IMR-90 (cell line): ENCODE results near the gene DUS2. TPM values are rescaled to one million over a fixed set of nuclear protein-coding genes. Genes with fewer than 3 reads are reported as not detected.

Experiments used
- ATAC-seq: fragments of 200-7000 bp; cut with Tn5 transposase; 2 replicates; pipeline ENCODE4 v1.9.1; 2020; ENCODE audit warnings: low read depth, mild to moderate bottlenecking, moderate library complexity
- BruUV-seq: library from RNA; stranded (reverse); fragments of 400-500 nt; replicated peaks from 2 replicates; lab custom pipeline; 2021; lab: Mats Ljungman, UMichigan
- CTCF ChIA-PET: fragments of 300-600 bp; formaldehyde crosslinking; extraction: SDS; loops from one replicate; lab custom pipeline; 2021; ENCODE audit warnings: antibody characterized with exemption; lab: Yijun Ruan, JAX
- POLR2A ChIA-PET: fragments of 300-600 bp; sonication (Branson Sonifier 250); formaldehyde crosslinking; loops from one replicate; lab custom pipeline; 2022; ENCODE audit warnings: antibody characterized with exemption; ENCODE audit not compliant: unreplicated experiment; lab: Charles Lee
- DNase-seq: peaks from one replicate; pipeline ENCODE4 v3.0.0; 2013
- H2AFZ ChIP-seq: replicated peaks from 2 replicates; pipeline ENCODE3; 2013; ENCODE audit warnings: low read length, mild to moderate bottlenecking; ENCODE audit not compliant: poor library complexity
- H2AK5ac ChIP-seq: 2 replicates; pipeline ENCODE4 v1.6.1; 2013; ENCODE audit warnings: low read depth, low read length, inconsistent platforms
- H2AK9ac ChIP-seq: replicated peaks from 2 replicates; pipeline ENCODE3; 2013; ENCODE audit warnings: mild to moderate bottlenecking, low read depth, low read length, moderate library complexity; ENCODE audit not compliant: poor library complexity
- H2BK120ac ChIP-seq: 2 replicates; pipeline ENCODE4 v1.6.1; 2013; ENCODE audit warnings: low read depth, low read length, inconsistent platforms
- H2BK15ac ChIP-seq: 3 replicates; pipeline ENCODE4 v1.6.1; 2013; ENCODE audit warnings: low read depth, low read length, inconsistent platforms
- H2BK20ac ChIP-seq: 2 replicates; pipeline ENCODE4 v1.6.1; 2013; ENCODE audit warnings: low read depth, mild to moderate bottlenecking, inconsistent platforms, low read length, moderate library complexity
- H2BK5ac ChIP-seq: 2 replicates; pipeline ENCODE4 v1.6.1; 2013; ENCODE audit warnings: mild to moderate bottlenecking, low read depth, low read length, inconsistent platforms; ENCODE audit not compliant: poor library complexity, severe bottlenecking
- H3K14ac ChIP-seq: replicated peaks from 2 replicates; pipeline ENCODE4 v1.6.1; 2013; ENCODE audit warnings: low read depth, low read length, inconsistent platforms
- H3K18ac ChIP-seq: 2 replicates; pipeline ENCODE4 v1.6.1; 2013; ENCODE audit warnings: low read depth, low read length, control low read depth
- H3K23ac ChIP-seq: 2 replicates; pipeline ENCODE4 v1.6.1; 2013; ENCODE audit warnings: low read depth, low read length, inconsistent platforms
- H3K27ac ChIP-seq: 2 replicates; pipeline ENCODE4 v1.5.1; 2013; ENCODE audit warnings: mild to moderate bottlenecking, control low read depth, low read length; ENCODE audit not compliant: insufficient read depth
- H3K27me3 ChIP-seq: 2 replicates; pipeline ENCODE4 v1.6.1; 2013; ENCODE audit warnings: low read length; ENCODE audit not compliant: control insufficient read depth, insufficient read depth
- H3K36me3 ChIP-seq: 2 replicates; pipeline ENCODE4 v1.6.1; 2013; ENCODE audit warnings: low read length, mixed read lengths; ENCODE audit not compliant: control insufficient read depth, insufficient read depth
- H3K4ac ChIP-seq: 2 replicates; pipeline ENCODE4 v1.6.1; 2013; ENCODE audit warnings: low read depth, low read length, inconsistent platforms
- H3K4me1 ChIP-seq: 2 replicates; pipeline ENCODE4 v1.6.1; 2013; ENCODE audit warnings: low read length, mixed read lengths; ENCODE audit not compliant: control insufficient read depth, insufficient read depth
- H3K4me2 ChIP-seq: 2 replicates; pipeline ENCODE4 v1.6.1; 2013; ENCODE audit warnings: low read depth, mild to moderate bottlenecking, control low read depth, low read length, moderate library complexity
- H3K4me3 ChIP-seq: 2 replicates; pipeline ENCODE4 v1.5.1; 2013; ENCODE audit warnings: low read depth, mild to moderate bottlenecking, control low read depth, low read length, moderate library complexity; ENCODE audit not compliant: insufficient read depth
- H3K56ac ChIP-seq: 2 replicates; pipeline ENCODE4 v1.6.1; 2013; ENCODE audit warnings: low read length, inconsistent platforms; ENCODE audit not compliant: insufficient read depth; ENCODE audit errors: extremely low read depth
- H3K79me1 ChIP-seq, 2 experiments: 2 replicates each; pipeline ENCODE4 v1.6.1; 2013; ENCODE audit warnings: low read length in 2 of 2, inconsistent platforms in 1 of 2, low read depth in 1 of 2
- H3K9ac ChIP-seq: 2 replicates; pipeline ENCODE4 v1.6.1; 2013; ENCODE audit warnings: low read depth, low read length, control low read depth
- H3K9me1 ChIP-seq: 2 replicates; pipeline ENCODE4 v1.6.1; 2013; ENCODE audit warnings: low read length, inconsistent platforms; ENCODE audit not compliant: insufficient read depth
- H3K9me3 ChIP-seq: 2 replicates; pipeline ENCODE4 v1.6.1; 2013; ENCODE audit warnings: low read length; ENCODE audit not compliant: control insufficient read depth, insufficient read depth
- H4K20me1 ChIP-seq: 2 replicates; pipeline ENCODE4 v1.6.1; 2013; ENCODE audit warnings: low read length, inconsistent platforms; ENCODE audit not compliant: insufficient read depth
- H4K5ac ChIP-seq: 2 replicates; pipeline ENCODE4 v1.6.1; 2013; ENCODE audit warnings: mild to moderate bottlenecking, low read depth, low read length, control low read depth
- H4K8ac ChIP-seq, 2 experiments: 2 replicates each; pipeline ENCODE4 v1.6.1; 2013; ENCODE audit warnings: low read depth in 2 of 2, low read length in 2 of 2, control low read depth in 1 of 2, inconsistent platforms in 1 of 2
- H4K91ac ChIP-seq: 2 replicates; pipeline ENCODE4 v1.6.1; 2013; ENCODE audit warnings: low read depth, low read length, inconsistent platforms; ENCODE audit not compliant: insufficient read depth
- BHLHE40 ChIP-seq: fragments of 150-350 bp; IDR thresholded peaks from 2 replicates; pipeline ENCODE4 v1.6.1; 2016; ENCODE audit warnings: mild to moderate bottlenecking, low read depth, low read length
- CEBPB ChIP-seq: IDR thresholded peaks from 2 replicates; pipeline ENCODE4 v1.6.1; 2012; ENCODE audit warnings: low read depth, low read length, improper control_type of control experiment
- CTCF ChIP-seq: conservative IDR thresholded peaks from 2 replicates; pipeline ENCODE4 v1.5.1; 2012; ENCODE audit warnings: mild to moderate bottlenecking, low read depth, low read length, improper control_type of control experiment
- FOS ChIP-seq: fragments of 150-350 bp; IDR thresholded peaks from 2 replicates; pipeline ENCODE4 v1.6.1; 2016; ENCODE audit warnings: low read depth, low read length
- MAFK ChIP-seq: IDR thresholded peaks from 2 replicates; pipeline ENCODE4 v1.6.1; 2012; ENCODE audit warnings: low read depth, low read length, improper control_type of control experiment
- MAZ ChIP-seq: IDR thresholded peaks from 2 replicates; pipeline ENCODE4 v1.6.1; 2012; ENCODE audit warnings: low read depth, mild to moderate bottlenecking, low read length, improper control_type of control experiment, moderate library complexity, borderline replicate concordance
- POLR2A ChIP-seq: IDR thresholded peaks from 2 replicates; pipeline ENCODE4 v1.6.1; 2012; ENCODE audit warnings: mild to moderate bottlenecking, low read depth, low read length
- RAD21 ChIP-seq: IDR thresholded peaks from 2 replicates; pipeline ENCODE4 v1.6.1; 2012; ENCODE audit warnings: low read length, improper control_type of control experiment
- RCOR1 ChIP-seq: IDR thresholded peaks from 2 replicates; pipeline ENCODE4 v1.6.1; 2012; ENCODE audit warnings: mild to moderate bottlenecking, low read length, improper control_type of control experiment; ENCODE audit not compliant: insufficient replicate concordance
- SMC3 ChIP-seq: fragments of 150-350 bp; IDR thresholded peaks from 2 replicates; pipeline ENCODE4 v1.6.1; 2016; ENCODE audit warnings: low read depth, mild to moderate bottlenecking, antibody characterized with exemption, low read length, moderate library complexity
- WGBS, 2 experiments: methylation state at CpG; one replicate each; pipeline versions ENCODE4 v1.1.5 to v1.1.7; 2013; ENCODE audit warnings: missing lambda C conversion rate in 2 of 2; ENCODE audit not compliant: insufficient read length in 1 of 2; ENCODE audit errors: extremely low coverage in 2 of 2; 5-methylcytosine and 5-hydroxymethylcytosine counted together
- dilution Hi-C: fragments of 300-500 bp; cut with HindIII; formaldehyde crosslinking; loops from one replicate; pipeline ENCODE4 v1.14.3; 2018; ENCODE audit warnings: low sequenced_read_pairs; ENCODE audit not compliant: unreplicated experiment
- in situ Hi-C: fragments of 300-500 bp; cut with MboI; formaldehyde crosslinking; loops from 3 replicates; pipeline ENCODE4 v1.14.3; 2019; ENCODE audit warnings: low sequenced_read_pairs, inconsistent platforms, mixed read lengths
- intact Hi-C: fragments of 100-400 bp; cut with micrococcal nuclease; formaldehyde crosslinking; loops from 2 replicates; pipeline ENCODE4 v1.10.0; 2022
- polyA plus RNA-seq, 3 experiments: library from polyadenylated mRNA; depleted of rRNA; stranded (reverse); fragments of >200 nt; gene quantifications; 2 replicates each; pipeline ENCODE4 v1.2.3, GENCODE V29; 2012; ENCODE audit warnings: low replicate concordance in 1 of 3
- total RNA-seq: library from RNA; depleted of rRNA; stranded (reverse); fragments of >200 nt; gene quantifications from 2 replicates; pipeline ENCODE4 v1.2.3, GENCODE V29; 2012
- TF ChIP-seq, protein P1 (sequence below): fragments of 150-350 bp; IDR thresholded peaks from 2 replicates; pipeline ENCODE4 v1.6.1; 2016; ENCODE audit warnings: low read depth, mild to moderate bottlenecking, low read length, moderate library complexity, borderline replicate concordance
- TF ChIP-seq, protein P2 (sequence below): fragments of 150-350 bp; IDR thresholded peaks from 2 replicates; pipeline ENCODE4 v1.6.1; 2017; ENCODE audit warnings: mild to moderate bottlenecking, antibody characterized with exemption, low read length, low read depth

DUS2 gene
- total and polyA plus RNA-seq, 2 of the 4 experiments (the other 2 are of a cell fraction): 15.8 to 30.5 TPM

GRCh38 chr16:68085259-68086071, 62.4 kb downstream of the DUS2 start, which contains the start of gene NFATC3:
Gene NFATC3 (plus strand): TSS chr16:68085370. CDS start chr16:68085682, 312 bp downstream.
- Histone ChIP-seq H3K9ac (peak within 1 kb of the TSS; percentile 94), H3K23ac (peak within 1 kb of the TSS; percentile 98), H3K4me3 (peak within 1 kb of the TSS; percentile 99), H3K79me1 (peaks cover 6 to 39% of the 10 kb centered on the region in 2 experiments; a peak in 2 of 4 replicates), H4K8ac (peak within 1 kb of the TSS; percentile 99 to 100), H2BK15ac (peak within 1 kb of the TSS; percentile 92; the same call in 2 of the 3 replicates), H3K4ac (peak within 1 kb of the TSS; percentile 100), H3K14ac (peak within 1 kb of the TSS; percentile 99), H3K27ac (peak within 1 kb of the TSS; percentile 95), H3K18ac (peak within 1 kb of the TSS; percentile 96), H2BK20ac (peak within 1 kb of the TSS; percentile 57; the same call in 1 of the 2 replicates), H3K4me1 (peaks cover 12% of the 10 kb centered on the region), H3K9me3 (no peaks in the 10 kb centered on the region), H2AK9ac (peak within 1 kb of the TSS; percentile 95), H3K27me3 (no peaks in the 10 kb centered on the region), H2AK5ac (peak within 1 kb of the TSS; percentile 68), H3K9me1 (peaks cover 13% of the 10 kb centered on the region; the same call in 1 of the 2 replicates), H2AFZ (peak within 1 kb of the TSS; percentile 94), H3K36me3 (no peaks in the 10 kb centered on the region), H4K5ac (peak within 1 kb of the TSS; percentile 100), H3K56ac (peak within 1 kb of the TSS; percentile 83), H2BK5ac (peak within 1 kb of the TSS; percentile 94), H4K20me1 (peaks cover 8% of the 10 kb centered on the region; the same call in 1 of the 2 replicates), H3K4me2 (peak within 1 kb of the TSS; percentile 99), H4K91ac (peak within 1 kb of the TSS; percentile 97), H2BK120ac (peak within 1 kb of the TSS; percentile 91)
- in situ Hi-C loops: no loop called here
- no TSS peak for BruUV-seq
- ChIA-PET POLR2A (interaction anchor here (0.6 to 0.7 kb wide), 3 partner anchors 36 to 488 kb away, joined by 3 to 5 read pairs (median 3); no protein-coding TSS in a partner anchor), CTCF (interaction anchor here (1.1 to 2.6 kb wide), 2 partner anchors 10 to 20 kb away, joined by 3 to 10 read pairs; no protein-coding TSS in a partner anchor)
- no peak for TF ChIP-seq SMC3
- TF ChIP-seq MAZ: peak; percentile 48; the same call in 1 of the 2 replicates
- 0 out of 2 replicates have a peak, but pooled peaks have one; percentile 37 for TF ChIP-seq BHLHE40
- TF ChIP-seq, protein P1, sequence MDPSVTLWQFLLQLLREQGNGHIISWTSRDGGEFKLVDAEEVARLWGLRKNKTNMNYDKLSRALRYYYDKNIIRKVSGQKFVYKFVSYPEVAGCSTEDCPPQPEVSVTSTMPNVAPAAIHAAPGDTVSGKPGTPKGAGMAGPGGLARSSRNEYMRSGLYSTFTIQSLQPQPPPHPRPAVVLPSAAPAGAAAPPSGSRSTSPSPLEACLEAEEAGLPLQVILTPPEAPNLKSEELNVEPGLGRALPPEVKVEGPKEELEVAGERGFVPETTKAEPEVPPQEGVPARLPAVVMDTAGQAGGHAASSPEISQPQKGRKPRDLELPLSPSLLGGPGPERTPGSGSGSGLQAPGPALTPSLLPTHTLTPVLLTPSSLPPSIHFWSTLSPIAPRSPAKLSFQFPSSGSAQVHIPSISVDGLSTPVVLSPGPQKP: no peak
- TF ChIP-seq RCOR1: no peak
- TF ChIP-seq, protein P2, sequence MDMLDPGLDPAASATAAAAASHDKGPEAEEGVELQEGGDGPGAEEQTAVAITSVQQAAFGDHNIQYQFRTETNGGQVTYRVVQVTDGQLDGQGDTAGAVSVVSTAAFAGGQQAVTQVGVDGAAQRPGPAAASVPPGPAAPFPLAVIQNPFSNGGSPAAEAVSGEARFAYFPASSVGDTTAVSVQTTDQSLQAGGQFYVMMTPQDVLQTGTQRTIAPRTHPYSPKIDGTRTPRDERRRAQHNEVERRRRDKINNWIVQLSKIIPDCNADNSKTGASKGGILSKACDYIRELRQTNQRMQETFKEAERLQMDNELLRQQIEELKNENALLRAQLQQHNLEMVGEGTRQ: no peak
- TF ChIP-seq FOS: no peak
- no peak for TF ChIP-seq CEBPB
- TF ChIP-seq MAFK: no peak
- 0 out of 2 replicates have a peak, but pooled peaks have one; percentile 43 for TF ChIP-seq POLR2A
- no peak for TF ChIP-seq CTCF
- no peak for TF ChIP-seq RAD21
- dilution Hi-C loops: no loop called here
- DNase-seq: peak; percentile 94
- peak; percentile 89 for ATAC-seq
- 0% methylated on average over 48 of the region's 104 CpGs; no CpG with 5 or more reads in 1 of the 2 experiments for WGBS, 2 experiments
- intact Hi-C loops: loop anchor here (1.0 to 10.0 kb wide), 3 partner anchors 31 to 239 kb away; no protein-coding TSS in a partner anchor
